Measurements from ENCODE around the gene CLTCL1. TPM values are rescaled to one million over a fixed set of nuclear protein-coding genes. Genes with fewer than 3 reads are reported as not detected.

The CLTCL1 gene
- total and polyA plus RNA-seq, 2 donors (not counting 1 experiment from before 2014, with no cell fraction given): 1.0 to 5.5 TPM

DNA sequence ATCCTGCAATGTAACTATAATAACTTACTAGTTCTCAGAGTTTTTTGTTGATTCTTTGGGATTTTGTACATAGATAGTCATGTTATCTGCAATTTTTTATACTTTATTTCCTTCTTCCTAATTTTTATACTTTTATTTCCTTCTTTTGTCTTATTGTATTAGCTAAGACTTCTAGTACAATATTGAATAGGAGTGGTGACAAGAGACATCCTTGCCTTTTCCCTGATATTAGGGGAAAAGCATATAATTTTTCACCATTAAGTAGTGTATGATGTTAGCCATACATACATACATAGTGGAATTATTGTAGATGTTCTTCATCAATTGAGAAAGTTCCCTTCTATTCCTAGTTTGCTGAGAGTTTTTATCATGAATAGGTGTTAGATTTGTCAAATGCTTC, 27.8 kb upstream of the CLTCL1 start:
- Mint-ChIP-seq H3K27me3 (no peaks in the 10 kb centered on the region), H3K9me3 (ENCODE audit: insufficient read depth) (peaks cover 3% of the 10 kb centered on the region), H3K4me1 (no peaks in the 10 kb centered on the region), H3K4me3 (no peak overlapping the region), H3K27ac (no peak overlapping the region)
- TF ChIP-seq, protein P1, sequence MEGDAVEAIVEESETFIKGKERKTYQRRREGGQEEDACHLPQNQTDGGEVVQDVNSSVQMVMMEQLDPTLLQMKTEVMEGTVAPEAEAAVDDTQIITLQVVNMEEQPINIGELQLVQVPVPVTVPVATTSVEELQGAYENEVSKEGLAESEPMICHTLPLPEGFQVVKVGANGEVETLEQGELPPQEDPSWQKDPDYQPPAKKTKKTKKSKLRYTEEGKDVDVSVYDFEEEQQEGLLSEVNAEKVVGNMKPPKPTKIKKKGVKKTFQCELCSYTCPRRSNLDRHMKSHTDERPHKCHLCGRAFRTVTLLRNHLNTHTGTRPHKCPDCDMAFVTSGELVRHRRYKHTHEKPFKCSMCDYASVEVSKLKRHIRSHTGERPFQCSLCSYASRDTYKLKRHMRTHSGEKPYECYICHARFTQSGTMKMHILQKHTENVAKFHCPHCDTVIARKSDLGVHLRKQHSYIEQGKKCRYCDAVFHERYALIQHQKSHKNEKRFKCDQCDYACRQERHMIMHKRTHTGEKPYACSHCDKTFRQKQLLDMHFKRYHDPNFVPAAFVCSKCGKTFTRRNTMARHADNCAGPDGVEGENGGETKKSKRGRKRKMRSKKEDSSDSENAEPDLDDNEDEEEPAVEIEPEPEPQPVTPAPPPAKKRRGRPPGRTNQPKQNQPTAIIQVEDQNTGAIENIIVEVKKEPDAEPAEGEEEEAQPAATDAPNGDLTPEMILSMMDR (IDR thresholded peaks at IDR 0.05): no peak
- TF ChIP-seq EZH2 (IDR thresholded peaks at IDR 0.05; ENCODE audit: borderline replicate concordance, insufficient read depth, low read depth, low read length, poor library complexity, severe bottlenecking): no peak
- POLR2A ChIA-PET: no interaction called here
- intact Hi-C loops (cut with micrococcal nuclease): no loop called here
- DNase-seq: no peak
- Histone ChIP-seq H2AFZ (ENCODE audit: insufficient read depth, low read depth, low read length, poor library complexity, severe bottlenecking) (no peak overlapping the region), H3K79me2 (ENCODE audit: control insufficient read depth, insufficient read depth, low read length) (no peaks in the 10 kb centered on the region), H3K36me3 (replicated peaks in 1 of 2; ENCODE audit: control extremely low read depth in 1 of 2, control insufficient read depth in 1 of 2, extremely low read depth in 1 of 2, insufficient read depth in 2 of 2, low read length in 1 of 2) (no peaks in the 10 kb centered on the region), H3K4me1 (ENCODE audit: control insufficient read depth in 2 of 2, insufficient read depth in 2 of 2, low read length in 2 of 2) (no peaks in the 10 kb centered on the region), H3K27ac (ENCODE audit: low read length in 2 of 2) (no peak overlapping the region), H3K4me3 (ENCODE audit: control extremely low read depth in 1 of 5, extremely low read depth in 1 of 5, insufficient read depth in 1 of 5, low read depth in 2 of 5, low read length in 4 of 5) (no peak overlapping the region), H3K27me3 (replicated peaks in 1 of 4; ENCODE audit: control extremely low read depth in 1 of 4, control insufficient read depth in 3 of 4, insufficient read depth in 4 of 4, low read length in 3 of 4) (no peaks in the 10 kb centered on the region), H4K20me1 (ENCODE audit: control insufficient read depth, insufficient read depth, low read length, poor library complexity, severe bottlenecking) (no peaks in the 10 kb centered on the region), H3K9me3 (ENCODE audit: control extremely low read depth in 1 of 3, control insufficient read depth in 2 of 3, insufficient read depth in 1 of 3, low read length in 2 of 3) (peaks cover 9 to 41% (median 33%) of the 10 kb centered on the region in 3 donors), H3K9ac (ENCODE audit: low read length) (no peak overlapping the region), H3K4me2 (replicated peaks; ENCODE audit: low read depth, low read length, poor library complexity, severe bottlenecking) (no peak overlapping the region)
- no peak for ATAC-seq (ENCODE audit: low read depth)
- CTCF ChIA-PET: no interaction called here

DNA sequence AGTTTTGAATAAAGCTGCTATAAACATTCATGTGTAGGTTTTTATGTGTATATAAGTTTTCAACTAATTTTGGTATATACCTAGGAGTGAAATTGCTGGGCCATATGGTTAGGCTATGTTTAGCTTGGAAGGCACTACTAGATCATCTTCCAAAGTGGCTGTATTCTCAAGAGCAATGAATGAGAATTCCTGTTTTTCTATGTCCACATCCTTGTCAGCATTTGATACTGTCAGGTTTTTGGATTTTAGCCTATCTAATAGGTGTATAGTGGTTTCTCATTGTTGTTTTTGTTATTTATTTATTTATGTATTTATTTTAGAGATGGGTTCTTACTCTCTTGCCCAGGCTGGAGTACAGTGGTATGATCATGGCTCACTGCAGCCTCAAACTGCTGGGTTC, 26.3 kb upstream of the CLTCL1 start:
- no peaks in the 10 kb centered on the region for H3K79me2 ChIP-seq (ENCODE audit: control insufficient read depth, insufficient read depth, low read length)
- H4K20me1 ChIP-seq (ENCODE audit: control insufficient read depth, insufficient read depth, low read length, poor library complexity, severe bottlenecking): no peaks in the 10 kb centered on the region
- intact Hi-C loops (cut with micrococcal nuclease): no loop called here
- H3K36me3 ChIP-seq (replicated peaks in 1 of 2; ENCODE audit: control extremely low read depth in 1 of 2, control insufficient read depth in 1 of 2, extremely low read depth in 1 of 2, insufficient read depth in 2 of 2, low read length in 1 of 2): no peaks in the 10 kb centered on the region
- no peaks in the 10 kb centered on the region for H3K4me1 ChIP-seq (ENCODE audit: control insufficient read depth in 2 of 2, insufficient read depth in 2 of 2, low read length in 2 of 2)
- no peak for DNase-seq
- no peak overlapping the region for H3K4me2 ChIP-seq (replicated peaks; ENCODE audit: low read depth, low read length, poor library complexity, severe bottlenecking)
- no peak for ATAC-seq (ENCODE audit: low read depth)
- H3K9me3 ChIP-seq (ENCODE audit: control extremely low read depth in 1 of 3, control insufficient read depth in 2 of 3, insufficient read depth in 1 of 3, low read length in 2 of 3): peaks cover 8 to 36% (median 35%) of the 10 kb centered on the region in 3 donors
- ChIA-PET CTCF (no interaction called here), POLR2A (no interaction called here)
- H3K4me3 ChIP-seq (ENCODE audit: control extremely low read depth in 1 of 5, extremely low read depth in 1 of 5, insufficient read depth in 1 of 5, low read depth in 2 of 5, low read length in 4 of 5): no peak overlapping the region
- no peak overlapping the region for H3K9ac ChIP-seq (ENCODE audit: low read length)
- Mint-ChIP-seq H3K4me3 (no peak overlapping the region), H3K9me3 (ENCODE audit: insufficient read depth) (peaks cover 3% of the 10 kb centered on the region), H3K27me3 (no peaks in the 10 kb centered on the region), H3K4me1 (no peaks in the 10 kb centered on the region), H3K27ac (no peak overlapping the region)
- H3K27ac ChIP-seq (ENCODE audit: low read length in 2 of 2): no peak overlapping the region
- TF ChIP-seq EZH2 (IDR thresholded peaks at IDR 0.05; ENCODE audit: borderline replicate concordance, insufficient read depth, low read depth, low read length, poor library complexity, severe bottlenecking): no peak
- no peak overlapping the region for H2AFZ ChIP-seq (ENCODE audit: insufficient read depth, low read depth, low read length, poor library complexity, severe bottlenecking)
- H3K27me3 ChIP-seq (replicated peaks in 1 of 4; ENCODE audit: control extremely low read depth in 1 of 4, control insufficient read depth in 3 of 4, insufficient read depth in 4 of 4, low read length in 3 of 4): no peaks in the 10 kb centered on the region

Data from B cell (primary cell).